22Rv1 (cell line): ENCODE measurements around the gene PC.

ENCODE experiments used
- H3K27ac ChIP-seq: fragments of 450-650 bp; 2 replicates; pipeline ENCODE4 v1.5.1; 2017
- CTCF ChIP-seq: fragments of 450-650 bp; IDR thresholded peaks from 2 replicates; pipeline ENCODE4 v1.5.1; 2017; ENCODE audit warnings: mild to moderate bottlenecking
- ZFX ChIP-seq: fragments of 450-650 bp; IDR thresholded peaks from 2 replicates; pipeline ENCODE4 v1.6.1; 2017; ENCODE audit warnings: antibody characterized with exemption, borderline replicate concordance

The PC gene

DNA sequence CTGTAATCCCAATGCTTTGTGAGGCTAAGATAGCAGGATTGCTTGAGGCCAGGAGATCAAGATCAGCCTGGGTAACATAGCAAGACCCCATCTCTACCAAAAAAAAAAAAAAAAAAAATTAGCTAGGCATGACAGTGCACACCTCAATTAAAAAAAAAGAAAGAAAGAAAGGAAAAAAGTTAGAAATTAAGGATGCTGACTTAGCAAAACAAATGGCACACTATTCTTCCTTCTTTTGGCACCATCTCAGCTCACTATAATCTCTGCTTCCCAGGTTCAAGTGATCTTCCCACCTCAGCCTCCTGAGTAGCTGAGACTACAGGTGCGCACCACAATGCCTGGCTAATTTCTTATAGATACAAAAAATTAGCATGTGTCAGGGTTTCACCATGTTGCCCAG, 33.9 kb downstream of the PC start:
- H3K27ac ChIP-seq, result no peak overlapping the region
- TF ChIP-seq ZFX (no peak), CTCF (no peak)

GRCh38 chr11:66922551-66922950, 35.6 kb downstream of the PC start:
- TF ChIP-seq ZFX, result no peak

DNA sequence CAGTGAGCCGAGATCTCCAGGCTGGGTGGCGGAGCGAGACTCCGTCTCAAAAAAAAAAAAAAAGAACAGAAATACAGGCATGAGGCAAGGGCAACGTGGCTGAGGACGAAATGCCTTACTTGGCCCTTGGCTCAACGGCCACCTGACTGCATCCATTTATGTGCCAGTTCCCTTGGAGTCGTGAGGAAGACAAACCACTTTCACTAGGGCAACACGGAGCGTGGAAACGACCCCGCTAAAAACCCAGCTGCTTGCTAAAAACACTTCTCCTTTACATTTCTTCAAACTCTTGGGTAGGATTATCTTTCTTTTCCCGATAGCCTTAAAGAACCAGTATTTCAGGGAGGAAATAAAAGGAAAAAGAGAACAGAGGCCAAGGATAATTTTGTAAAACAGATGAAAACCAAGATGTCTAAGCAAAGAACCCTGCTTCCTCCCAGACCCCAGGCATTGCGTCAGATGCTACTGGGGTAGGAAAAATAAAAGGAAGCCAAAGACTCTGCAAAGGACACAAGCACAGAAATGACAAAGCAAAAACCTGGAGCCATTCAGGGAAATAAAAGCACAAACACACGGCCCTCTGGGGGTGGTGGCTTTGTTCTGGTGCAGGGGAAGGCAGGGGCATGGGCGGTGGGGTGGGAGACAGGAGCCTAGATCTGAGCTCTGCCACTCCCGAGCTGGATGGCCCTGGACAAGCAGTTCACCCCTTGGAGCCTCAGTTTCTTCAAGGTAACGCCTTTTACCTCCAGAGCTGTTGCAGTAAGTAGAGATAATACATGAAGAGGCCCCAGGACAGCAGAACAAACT, 37.0 kb downstream of the PC start:
- H3K27ac ChIP-seq, result no peak overlapping the region
- TF ChIP-seq CTCF (no peak), ZFX (no peak)

More at GRCh38 chr11:66922551-66922950, 35.6 kb downstream of the PC start:
- H3K27ac ChIP-seq, result no peak overlapping the region

GRCh38 chr11:66919923-66920322, 38.3 kb downstream of the PC start:
- no peak overlapping the region for H3K27ac ChIP-seq
- TF ChIP-seq ZFX (no peak), CTCF (no peak)

DNA sequence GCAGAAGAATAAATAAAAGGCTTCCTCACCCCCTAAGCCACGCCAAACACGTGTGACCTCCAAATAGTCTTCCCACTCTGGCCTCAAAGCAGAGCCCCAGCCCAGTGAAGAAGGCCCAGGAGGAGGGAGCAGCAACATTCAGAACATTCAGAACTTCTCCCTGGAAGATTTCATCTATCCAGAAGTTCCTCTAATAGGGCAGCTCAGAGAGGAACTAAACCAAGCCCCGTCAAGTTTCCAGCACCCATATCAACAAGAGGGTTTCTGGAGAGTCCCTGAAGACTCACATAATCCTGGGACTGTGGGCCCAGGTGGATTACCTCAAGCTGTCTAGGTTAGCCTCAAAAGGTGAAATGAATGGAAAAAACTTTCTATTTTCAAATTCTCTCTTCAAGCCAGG, 39.4 kb downstream of the PC start:
- H3K27ac ChIP-seq, result no peak overlapping the region
- TF ChIP-seq ZFX (no peak), CTCF (no peak)

GRCh38 chr11:66915866-66916265, 42.3 kb downstream of the PC start:
- H3K27ac ChIP-seq, result no peak overlapping the region
- no peak for TF ChIP-seq ZFX
- no peak for TF ChIP-seq CTCF

GRCh38 chr11:66915046-66915832, 42.9 kb downstream of the PC start:
- TF ChIP-seq CTCF, result no peak
- TF ChIP-seq ZFX, result no peak
- no peak overlapping the region for H3K27ac ChIP-seq
